Left forelimb (tissue), 1 donor: ENCODE measurements around the gene KIAA0319L.
"Not testable (repeated sequence)": the region's sequence is repeated elsewhere in the genome, so short reads cannot be mapped to it uniquely, and the experiment has no call there.

ENCODE experiments used
- DNase-seq: peaks from one replicate; pipeline ENCODE4 v3.0.0-alpha.2; 2018; ENCODE audit warnings: low spot score

Gene KIAA0319L

GRCh38 chr1:35488336-35488735 lies 68.9 kb downstream of the KIAA0319L start:
- DNase-seq, result no peak

GRCh38 chr1:35486858-35487408 lies 70.3 kb downstream of the KIAA0319L start:
- no peak for DNase-seq

GRCh38 chr1:35481229-35481628 lies 76.0 kb downstream of the KIAA0319L start:
- no peak for DNase-seq

GRCh38 chr1:35477870-35478269 lies 79.3 kb downstream of the KIAA0319L start:
- DNase-seq, result no peak

GRCh38 chr1:35475856-35476674 lies 81.1 kb downstream of the KIAA0319L start:
- no peak for DNase-seq

- no peak for DNase-seq
Observed at GRCh38 chr1:35475356-35475755, 81.8 kb downstream of the KIAA0319L start.

- DNase-seq, result not testable (repeated sequence)
Observed at GRCh38 chr1:35473216-35473615, 84.0 kb downstream of the KIAA0319L start.

- DNase-seq, result no peak
Observed at GRCh38 chr1:35470977-35471613, 86.1 kb downstream of the KIAA0319L start.

GRCh38 chr1:35466120-35466519 lies 91.1 kb downstream of the KIAA0319L start:
- DNase-seq, result no peak

- DNase-seq, result not testable (repeated sequence)
Observed at GRCh38 chr1:35463749-35464148, 93.5 kb downstream of the KIAA0319L start.

- no peak for DNase-seq
Observed at GRCh38 chr1:35463232-35463631, 94.0 kb downstream of the KIAA0319L start.

GRCh38 chr1:35461966-35462651 lies 95.1 kb downstream of the KIAA0319L start:
- no peak for DNase-seq

GRCh38 chr1:35460796-35461195 lies 96.4 kb downstream of the KIAA0319L start:
- no peak for DNase-seq

GRCh38 chr1:35454616-35455015 lies 102.6 kb downstream of the KIAA0319L start:
- no peak for DNase-seq

- DNase-seq, result no peak
Observed at GRCh38 chr1:35454176-35454575, 103.0 kb downstream of the KIAA0319L start.

- no peak for DNase-seq
Observed at GRCh38 chr1:35453031-35453430, 104.2 kb downstream of the KIAA0319L start.

GRCh38 chr1:35452106-35452774 lies 105.0 kb downstream of the KIAA0319L start:
- DNase-seq, result no peak

GRCh38 chr1:35451125-35451528 lies 106.1 kb downstream of the KIAA0319L start:
- no peak for DNase-seq

GRCh38 chr1:35449334-35450008 lies 107.7 kb downstream of the KIAA0319L start:
- DNase-seq, result no peak

- no peak for DNase-seq
Observed at GRCh38 chr1:35448344-35448801, 108.8 kb downstream of the KIAA0319L start.

- no peak for DNase-seq
Observed at GRCh38 chr1:35447278-35447677, 109.9 kb downstream of the KIAA0319L start.

GRCh38 chr1:35444519-35444774 lies 112.8 kb downstream of the KIAA0319L start:
- DNase-seq, result no peak
